Measurements from ENCODE around the gene MINAR2.

GRCh38 chr5:129718471-129719090, 29.3 kb upstream of the MINAR2 start:
- no peak for TF ChIP-seq ZNF184 (CRISPR knock-in tag; IDR thresholded peaks at IDR 0.05)
- no peak for TF ChIP-seq ATF3 (IDR thresholded peaks at IDR 0.05)
- no peak for TF ChIP-seq ATF3 (CRISPR knock-in tag; conservative IDR thresholded peaks at IDR 0.05)
- no peak for TF ChIP-seq EP300 (IDR thresholded peaks at IDR 0.05; ENCODE audit: low read length)
- no peak for TF ChIP-seq ZFP30 (CRISPR knock-in tag; IDR thresholded peaks at IDR 0.05; ENCODE audit: borderline replicate concordance)
